GM18858 (cell line): ENCODE data around the gene MDGA2.
"Not testable (repeated sequence)": the region's sequence is repeated elsewhere in the genome, so short reads cannot be mapped to it uniquely, and the experiment has no call there.

Experiments used
- ATAC-seq: cut with Tn5 transposase; IDR thresholded peaks from one replicate; pipeline ENCODE4 v1.9.1; 2021; ENCODE audit not compliant: unreplicated experiment

Gene MDGA2

DNA sequence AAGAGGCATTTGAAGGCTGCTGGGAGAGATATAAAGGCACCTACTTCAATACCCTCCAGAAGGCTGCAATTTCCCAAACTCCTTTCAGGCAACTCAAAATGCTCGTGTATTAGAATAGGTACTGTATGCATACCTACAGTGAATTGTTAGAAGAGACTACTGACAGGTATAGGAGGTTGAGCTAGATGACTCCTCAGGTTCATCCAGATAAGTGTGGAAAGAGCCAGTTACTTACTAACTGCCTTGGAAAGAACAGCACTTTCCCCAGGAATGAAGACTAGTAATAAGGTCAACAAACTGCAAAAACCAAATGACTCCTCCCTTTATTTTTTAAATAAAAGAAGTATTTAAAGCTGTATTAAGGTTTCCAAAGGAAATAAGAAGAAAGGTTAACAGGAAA lies 429.0 kb downstream of the MDGA2 start:
- ATAC-seq: no peak

GRCh38 chr14:47242579-47242978 lies 432.8 kb downstream of the MDGA2 start:
- ATAC-seq: not testable (repeated sequence)

GRCh38 chr14:47240748-47241437 lies 434.5 kb downstream of the MDGA2 start:
- no peak for ATAC-seq

- no peak for ATAC-seq
These were observed 439.8 kb downstream of the MDGA2 start for GRCh38 chr14:47235619-47236018.

DNA sequence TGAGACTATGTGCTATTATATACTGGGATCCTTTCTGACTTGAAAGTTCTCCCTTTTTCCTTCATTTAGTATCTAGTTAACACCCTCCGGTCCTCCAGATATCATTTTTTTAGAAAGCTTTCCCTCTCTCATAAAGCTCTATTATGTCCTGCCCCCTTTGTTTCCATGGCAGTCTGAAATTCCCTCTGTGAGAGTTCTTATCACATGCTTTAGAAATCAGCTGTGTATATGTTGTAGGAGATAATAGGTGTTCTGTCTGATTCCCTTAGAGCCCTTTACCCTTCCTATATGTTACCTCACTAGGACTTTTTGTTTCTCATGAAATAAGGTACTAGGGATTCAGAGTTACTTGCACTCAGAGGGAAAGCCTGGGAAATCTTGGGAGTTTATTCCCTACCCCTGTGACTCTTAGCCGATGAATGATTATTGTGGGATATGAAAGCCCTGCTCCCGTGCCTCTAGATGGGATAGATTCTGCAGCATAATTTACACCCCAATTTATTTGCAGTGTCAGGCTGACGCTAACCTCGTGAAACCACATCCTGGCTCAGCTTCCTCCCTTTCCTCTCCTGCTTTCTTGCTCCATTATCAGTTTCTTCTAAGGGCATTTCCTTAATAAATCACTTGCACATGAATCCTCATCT lies 448.4 kb downstream of the MDGA2 start:
- no peak for ATAC-seq

DNA sequence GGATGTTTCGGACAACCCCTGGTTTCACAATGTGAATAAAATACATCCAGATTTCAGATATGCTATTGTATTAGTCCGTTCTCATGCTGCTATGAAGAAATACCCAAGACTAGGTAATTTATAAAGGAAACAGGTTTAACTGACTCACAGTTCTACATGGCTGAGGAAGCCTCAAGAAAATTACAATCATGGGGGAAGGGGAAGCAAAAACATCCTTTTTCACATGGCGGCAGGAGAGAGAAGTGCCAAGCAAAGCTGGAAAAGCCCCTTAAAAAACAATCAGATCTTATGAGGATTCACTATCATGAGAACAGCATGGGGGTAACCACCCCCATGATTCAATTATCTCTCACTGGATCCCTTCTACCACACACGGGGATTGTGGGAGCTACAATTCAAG lies 451.7 kb downstream of the MDGA2 start:
- no peak for ATAC-seq

- no peak for ATAC-seq
These were observed 455.3 kb downstream of the MDGA2 start for GRCh38 chr14:47220096-47220495.

DNA sequence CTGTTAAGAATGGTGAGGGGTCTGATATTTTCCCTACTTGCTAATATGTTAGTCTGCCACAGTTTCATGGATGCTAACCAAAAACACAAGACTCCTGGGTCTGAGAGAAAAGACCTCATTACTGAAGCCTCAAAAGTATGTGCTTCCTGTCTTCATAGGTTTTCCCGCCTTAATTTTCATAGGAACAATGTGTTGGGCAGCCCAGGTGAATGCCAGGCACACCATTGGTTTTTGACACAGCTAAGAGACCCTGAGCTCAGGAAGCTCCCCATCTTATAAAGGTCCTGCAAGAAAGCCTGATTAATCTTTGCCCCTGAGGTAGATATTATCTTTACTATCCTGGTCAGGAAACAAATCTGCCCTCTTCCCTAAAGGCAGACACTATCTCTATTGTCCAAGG lies 464.1 kb downstream of the MDGA2 start:
- no peak for ATAC-seq

- no peak for ATAC-seq
These were observed 465.3 kb downstream of the MDGA2 start for GRCh38 chr14:47210099-47210498.

DNA sequence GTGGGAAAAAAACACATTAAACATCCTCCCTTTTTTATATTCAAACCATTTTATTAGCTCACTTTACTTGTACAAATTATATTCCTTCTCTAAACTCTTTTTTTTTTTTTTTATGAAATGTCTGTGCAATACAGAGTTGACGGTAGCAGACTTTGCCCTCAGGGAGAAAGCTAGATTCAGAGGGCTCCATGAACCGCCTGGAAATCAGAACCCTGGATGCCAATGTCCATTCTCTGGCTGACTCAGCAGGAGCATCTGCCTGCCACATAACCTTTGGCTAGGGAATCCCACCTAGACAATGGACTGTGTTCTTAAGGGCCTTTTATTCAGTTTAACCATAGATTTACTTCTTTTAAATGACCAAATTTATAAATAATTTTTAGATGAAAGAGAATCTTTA lies 467.0 kb downstream of the MDGA2 start:
- no peak for ATAC-seq

DNA sequence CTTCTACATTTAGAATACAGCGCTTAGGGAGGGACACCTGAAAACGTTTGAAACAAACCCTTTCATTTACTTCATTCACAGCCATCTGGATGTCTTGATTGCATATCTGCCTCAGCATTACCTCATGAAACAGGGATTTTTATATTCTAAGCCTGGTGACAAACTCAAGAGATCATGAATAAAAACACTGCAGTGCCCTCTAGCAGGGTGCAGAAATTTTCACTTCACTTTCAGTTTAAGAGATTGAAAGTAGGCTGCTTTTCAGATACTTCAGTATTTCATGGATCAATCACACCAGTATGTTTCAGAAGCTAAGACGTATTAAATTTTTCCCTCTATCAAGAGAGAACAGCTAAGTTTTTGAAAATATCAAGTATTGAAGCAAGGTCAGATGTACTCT lies 467.8 kb downstream of the MDGA2 start:
- ATAC-seq: no peak

- no peak for ATAC-seq
These were observed 474.7 kb downstream of the MDGA2 start for GRCh38 chr14:47200740-47201139.

DNA sequence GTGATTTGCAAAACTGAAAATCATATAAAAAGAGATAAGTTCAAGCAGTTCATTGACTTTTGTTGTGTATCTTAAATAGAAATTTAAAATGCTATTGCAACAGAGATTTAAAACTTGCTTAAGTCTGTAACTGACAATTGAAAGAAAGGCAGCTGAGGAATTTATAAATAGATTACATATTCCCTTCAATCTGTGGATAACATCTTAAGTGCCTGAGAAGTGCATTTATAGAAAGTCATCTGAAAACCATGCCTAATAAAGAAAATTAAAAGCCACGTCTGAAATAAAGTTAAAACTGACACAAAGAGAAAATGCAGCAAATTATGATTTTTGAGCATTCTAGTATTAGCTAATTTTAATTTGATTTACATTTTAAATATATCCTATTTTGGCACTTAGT lies 479.8 kb downstream of the MDGA2 start:
- ATAC-seq: no peak

DNA sequence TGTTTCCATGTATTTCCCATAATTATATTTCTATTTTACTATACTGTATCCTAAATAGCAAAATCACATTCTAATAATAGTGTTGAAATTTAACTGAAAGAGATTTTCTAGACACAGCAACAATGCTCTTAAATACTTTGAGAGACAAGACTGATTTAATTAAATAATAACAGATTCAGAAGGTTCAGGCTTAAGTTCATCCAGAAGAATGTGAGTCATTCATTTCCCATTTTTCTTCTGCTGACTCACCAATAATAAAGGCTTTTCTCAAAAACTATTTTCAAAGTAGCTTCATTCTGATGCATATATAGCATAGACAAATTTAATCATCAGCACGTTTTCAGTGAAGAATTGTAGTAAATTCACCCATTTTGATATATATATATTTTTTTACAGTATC lies 481.4 kb downstream of the MDGA2 start:
- no peak for ATAC-seq

- not testable (repeated sequence) for ATAC-seq
These were observed 483.2 kb downstream of the MDGA2 start for GRCh38 chr14:47192203-47192602.

DNA sequence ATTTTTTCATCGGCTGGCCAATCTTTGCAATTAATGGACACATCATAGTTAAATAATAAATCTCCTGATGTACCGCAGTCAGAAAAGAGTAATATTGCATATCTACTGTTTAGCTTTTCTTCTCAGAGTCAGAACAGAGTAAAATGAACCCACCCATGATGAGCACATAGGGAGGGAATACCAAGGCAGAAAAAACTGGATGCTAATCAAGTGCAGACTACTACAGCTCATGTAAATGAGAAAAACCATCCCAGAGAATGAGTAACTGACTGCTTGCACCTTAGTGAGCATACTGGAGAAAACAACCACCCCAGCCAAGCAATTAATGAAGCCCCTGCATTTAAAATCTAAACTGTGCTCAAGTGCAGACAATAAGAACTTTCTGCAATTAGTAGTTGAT lies 483.7 kb downstream of the MDGA2 start:
- no peak for ATAC-seq

DNA sequence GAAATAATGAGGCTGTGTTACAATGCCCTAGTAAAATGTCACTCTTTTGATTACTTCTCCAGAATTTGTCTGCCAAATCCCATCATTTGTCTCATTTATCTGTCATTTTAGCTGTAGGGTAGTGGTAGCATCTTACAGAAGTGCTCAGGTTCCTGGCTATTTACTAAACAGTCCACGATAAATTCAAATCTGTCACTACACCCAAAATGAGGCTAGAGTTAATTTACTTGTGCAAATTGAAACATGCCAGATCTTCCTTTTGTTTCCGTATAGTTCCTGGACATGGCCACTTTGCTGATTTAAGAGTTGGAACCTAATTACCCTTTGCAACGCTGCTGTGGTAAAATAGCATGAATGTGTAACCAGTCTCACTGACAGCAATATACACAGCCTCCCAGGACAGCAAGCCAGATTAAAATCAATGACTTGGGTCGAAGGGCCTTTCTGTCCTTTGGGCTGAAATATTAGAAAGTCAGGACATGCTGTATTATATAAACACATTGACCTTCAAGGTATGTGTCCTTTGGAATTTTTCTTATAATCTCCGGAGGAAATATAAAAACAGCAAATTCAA lies 485.4 kb downstream of the MDGA2 start:
- ATAC-seq: no peak

- no peak for ATAC-seq
These were observed 488.9 kb downstream of the MDGA2 start for GRCh38 chr14:47186486-47186885.

DNA sequence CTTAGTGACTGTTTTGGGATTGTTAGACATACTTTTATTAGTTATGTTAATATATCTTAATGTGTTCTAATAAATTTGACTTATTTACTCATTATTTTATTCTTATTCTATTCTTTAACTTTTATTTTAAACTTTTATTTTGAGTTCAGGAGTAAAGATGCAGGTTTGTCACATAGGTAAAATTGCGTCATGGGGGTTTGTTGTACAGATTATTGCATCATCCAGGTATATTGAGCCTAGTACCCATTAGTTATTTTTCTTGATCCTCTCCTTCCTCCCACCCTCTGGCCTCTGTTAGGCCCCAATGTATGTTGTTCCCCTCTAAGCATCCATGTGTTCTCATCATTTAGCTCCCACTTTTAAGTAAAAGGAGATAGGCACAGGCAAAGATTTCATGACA lies 495.5 kb downstream of the MDGA2 start:
- ATAC-seq: no peak

DNA sequence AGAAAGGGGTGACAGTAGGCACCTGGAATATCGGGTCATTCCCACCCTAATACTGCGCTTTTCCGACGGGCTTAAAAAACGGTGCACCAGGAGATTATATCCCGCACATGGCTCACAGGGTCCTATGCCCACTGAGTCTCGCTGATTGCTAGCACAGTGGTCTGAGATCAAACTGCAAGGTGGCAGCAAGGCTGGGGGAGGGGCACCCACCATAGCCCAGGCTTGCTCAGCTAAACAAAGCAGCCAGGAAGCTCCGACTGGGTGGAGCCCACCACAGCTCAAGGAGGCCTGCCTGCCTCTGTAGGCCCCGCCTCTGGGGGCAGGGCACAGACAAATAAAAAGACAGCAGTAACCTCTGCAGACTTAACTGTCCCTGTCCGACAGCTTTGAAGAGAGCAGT lies 503.5 kb downstream of the MDGA2 start:
- ATAC-seq: not testable (repeated sequence)

DNA sequence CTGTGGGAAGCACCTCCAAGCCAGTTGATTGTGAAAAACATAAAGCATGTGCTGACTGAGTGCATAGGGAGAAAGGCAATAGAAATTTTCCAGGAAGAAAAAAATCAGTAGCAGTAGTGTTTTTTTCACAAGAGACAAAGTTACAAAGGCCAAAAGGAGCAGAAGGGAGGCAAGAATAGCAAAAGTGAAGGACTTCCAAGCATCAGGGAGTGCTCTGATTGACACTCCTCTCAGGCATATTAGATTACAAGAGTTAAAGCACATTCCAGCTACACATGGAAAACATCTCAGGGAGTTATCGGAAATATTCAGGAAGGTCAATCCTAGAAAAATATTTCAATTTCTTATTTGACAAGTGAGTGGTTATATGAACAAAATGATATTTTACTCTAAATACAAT lies 508.0 kb downstream of the MDGA2 start:
- no peak for ATAC-seq

DNA sequence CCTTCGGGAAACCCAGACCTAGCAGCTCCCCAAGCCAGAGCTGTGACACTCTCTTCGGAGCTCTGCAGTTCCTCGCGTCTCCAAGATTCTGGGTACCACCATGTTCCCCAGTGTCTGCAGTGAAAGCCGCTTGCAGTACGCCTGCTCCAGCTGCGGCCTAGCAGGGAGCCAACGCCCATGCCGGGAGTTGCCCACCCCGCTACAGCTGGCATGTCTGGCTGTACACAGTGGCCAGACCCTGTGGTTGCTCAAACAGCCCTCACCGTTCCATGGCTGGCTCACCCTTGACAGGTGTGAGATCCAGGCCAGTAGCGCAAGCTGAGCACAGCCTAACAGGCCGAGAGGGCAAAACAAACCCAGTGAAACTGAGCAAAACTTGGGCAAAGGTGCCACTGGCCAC lies 520.0 kb downstream of the MDGA2 start:
- ATAC-seq: no peak
